OCI-LY7 (cell line): ENCODE results near the gene KRTAP5-3. TPM values are rescaled to one million over a fixed set of nuclear protein-coding genes. Genes with fewer than 3 reads are reported as not detected.

Source experiments
- BruUV-seq: library from RNA; stranded (reverse); fragments of 400-500 nt; replicated peaks from 2 replicates; lab custom pipeline; 2021; lab: Mats Ljungman, UMichigan
- CTCF ChIA-PET: fragments of 300-600 bp; sonication (Branson Sonifier 250); formaldehyde crosslinking; loops from one replicate; lab custom pipeline; 2022; ENCODE audit warnings: antibody characterized with exemption; ENCODE audit not compliant: unreplicated experiment; lab: Charles Lee
- POLR2A ChIA-PET: fragments of 300-600 bp; sonication (Branson Sonifier 250); formaldehyde crosslinking; loops from one replicate; lab custom pipeline; 2022; ENCODE audit warnings: antibody characterized with exemption; lab: Charles Lee
- DNase-seq: peaks from one replicate; pipeline ENCODE4 v3.0.0-alpha.2; 2015; ENCODE audit warnings: low spot score
- H2AFZ ChIP-seq: fragments of 200-600 bp; sonication (generic), shearing (Covaris generic); 2 replicates; pipeline ENCODE4 v1.6.1; 2014; ENCODE audit warnings: mild to moderate bottlenecking, antibody characterized with exemption, low read length, moderate library complexity
- H3K27ac ChIP-seq: fragments of 200-600 bp; sonication (generic); 2 replicates; pipeline ENCODE4 v1.5.1; 2014; ENCODE audit warnings: mixed run types, low read depth, mild to moderate bottlenecking, moderate library complexity, low read length, inconsistent platforms; ENCODE audit not compliant: poor library complexity, severe bottlenecking
- H3K36me3 ChIP-seq: fragments of 200-600 bp; sonication (generic); 2 replicates; pipeline ENCODE4 v1.6.1; 2014; ENCODE audit warnings: mild to moderate bottlenecking, antibody characterized with exemption, low read length, moderate library complexity, mixed read lengths; ENCODE audit not compliant: insufficient read depth
- H3K4me1 ChIP-seq: fragments of 200-600 bp; sonication (generic); 2 replicates; pipeline ENCODE4 v1.5.1; 2014; ENCODE audit warnings: mild to moderate bottlenecking, low read length; ENCODE audit not compliant: insufficient read depth, poor library complexity, severe bottlenecking
- H3K4me2 ChIP-seq: fragments of 200-600 bp; sonication (generic); 2 replicates; pipeline ENCODE4 v1.6.1; 2014; ENCODE audit warnings: mild to moderate bottlenecking, low read length
- H3K4me3 ChIP-seq: fragments of 200-600 bp; sonication (generic); 2 replicates; pipeline ENCODE4 v1.5.1; 2014; ENCODE audit warnings: mild to moderate bottlenecking, low read depth, low read length; ENCODE audit not compliant: poor library complexity, severe bottlenecking
- H3K79me2 ChIP-seq: fragments of 200-600 bp; sonication (generic); 2 replicates; pipeline ENCODE4 v1.6.1; 2016; ENCODE audit warnings: low read depth, mild to moderate bottlenecking, low read length, moderate library complexity, mixed read lengths; ENCODE audit not compliant: insufficient read depth
- H3K9me2 ChIP-seq: fragments of 200-600 bp; sonication (generic); 2 replicates; pipeline ENCODE4 v1.6.1; 2016; ENCODE audit warnings: mild to moderate bottlenecking, low read length, mixed read lengths; ENCODE audit not compliant: insufficient read depth
- H3K9me3 ChIP-seq: fragments of 200-600 bp; sonication (generic); 2 replicates; pipeline ENCODE4 v1.6.1; 2014; ENCODE audit warnings: mild to moderate bottlenecking, mixed run types, low read length, mixed read lengths
- H4K20me1 ChIP-seq: fragments of 200-600 bp; sonication (generic); 2 replicates; pipeline ENCODE4 v1.6.1; 2014; ENCODE audit warnings: mild to moderate bottlenecking, antibody characterized with exemption, low read length, moderate library complexity, mixed read lengths; ENCODE audit not compliant: insufficient read depth
- CTCF ChIP-seq: fragments of 200-600 bp; sonication (generic); conservative IDR thresholded peaks from 2 replicates; pipeline ENCODE4 v1.5.1; 2014; ENCODE audit warnings: mild to moderate bottlenecking, antibody characterized with exemption, low read length, moderate library complexity, mixed read lengths
- EZH2phosphoT487 ChIP-seq: fragments of 200-600 bp; sonication (generic); IDR thresholded peaks from 2 replicates; pipeline ENCODE4 v1.6.1; 2018; ENCODE audit warnings: low read depth, borderline replicate concordance, mild to moderate bottlenecking, mixed run types, antibody characterized with exemption, low read length, moderate library complexity, mixed read lengths
- intact Hi-C: fragments of 100-400 bp; cut with micrococcal nuclease; formaldehyde crosslinking; loops from one replicate; pipeline ENCODE4 v1.10.0; 2022; ENCODE audit not compliant: unreplicated experiment
- total RNA-seq, 2 experiments: library from RNA; depleted of rRNA in 1 of 2; stranded (reverse); fragments of >200 nt in 1 of 2; shearing (Covaris generic) in 1 of 2; gene quantifications; 2 replicates each; pipeline ENCODE4 v1.2.3, GENCODE V29; 2014 to 2022

Gene KRTAP5-3
- total RNA-seq, 2 experiments from 2014 or later, result not detected

DNA sequence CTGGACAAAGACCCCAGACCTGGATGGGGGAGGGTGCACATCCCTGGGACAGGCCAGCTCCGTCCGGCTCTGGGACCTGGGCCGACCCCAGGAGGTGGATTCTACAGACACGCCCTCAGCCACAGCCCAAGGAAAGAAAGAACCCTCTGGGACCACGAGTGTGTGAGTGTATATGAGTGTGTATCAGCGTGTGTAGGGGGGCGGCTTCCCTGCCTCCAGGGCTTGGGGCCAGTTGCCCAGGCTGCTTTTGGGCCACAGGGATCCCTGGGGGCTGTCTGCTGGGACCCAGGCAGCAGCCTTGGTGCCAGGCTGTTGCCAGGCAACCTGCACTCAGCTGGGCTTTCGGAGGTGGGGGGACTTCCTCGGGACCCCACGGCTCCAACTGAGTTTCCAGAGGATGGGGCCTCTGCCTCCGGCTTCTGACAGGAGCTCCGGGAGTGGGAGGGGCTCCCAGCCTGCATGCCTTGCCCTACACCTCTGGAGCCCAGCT, 45.1 kb downstream of the KRTAP5-3 start:
- Histone ChIP-seq H3K4me1 (no peaks in the 10 kb centered on the region), H3K79me2 (no peaks in the 10 kb centered on the region), H3K4me2 (no peak overlapping the region), H3K9me3 (no peaks in the 10 kb centered on the region), H3K9me2 (no peaks in the 10 kb centered on the region), H2AFZ (no peak overlapping the region), H3K4me3 (no peak overlapping the region), H3K27ac (no peak overlapping the region), H4K20me1 (no peaks in the 10 kb centered on the region), H3K36me3 (no peaks in the 10 kb centered on the region)
- no peak for DNase-seq
- intact Hi-C loops, result no loop called here
- ChIA-PET CTCF (interaction anchor here (1.4 kb wide), 1 partner anchor 10 kb away, joined by 3 read pairs; no protein-coding TSS in a partner anchor), POLR2A (no interaction called here)
- TF ChIP-seq CTCF (no peak), EZH2phosphoT487 (no peak)
- no TSS peak for BruUV-seq

DNA sequence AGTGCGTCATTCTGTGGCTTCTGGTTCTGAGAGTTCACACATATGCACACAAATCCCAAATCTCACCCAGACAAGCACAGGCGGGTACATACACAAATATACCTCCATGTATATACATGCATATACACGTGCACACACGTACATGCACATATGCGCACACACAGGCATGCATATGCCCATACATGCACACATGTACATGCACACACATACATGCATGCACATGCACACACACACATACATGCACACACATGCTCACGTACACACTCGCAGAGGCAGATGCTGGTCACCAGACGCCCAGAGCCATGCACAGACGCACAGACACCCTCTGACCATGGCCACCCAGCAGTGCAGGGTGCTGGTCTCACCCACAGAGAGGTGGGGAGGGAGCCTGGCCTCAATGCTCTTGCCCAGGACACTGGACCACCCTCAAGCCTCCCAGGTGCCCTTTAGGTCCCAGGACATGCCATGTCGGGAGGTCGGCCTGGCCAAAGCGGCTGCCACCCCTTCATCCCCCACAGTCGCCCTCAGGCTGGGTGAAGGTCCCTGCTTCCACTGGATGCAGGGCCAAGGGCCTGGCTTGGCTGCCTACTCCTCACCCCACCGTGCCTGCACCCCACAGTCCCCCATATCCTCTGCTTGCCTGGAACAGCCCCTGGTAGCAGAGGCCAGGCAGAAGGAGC, 45.7 kb downstream of the KRTAP5-3 start:
- no TSS peak for BruUV-seq
- DNase-seq, result no peak

More for the DNA sequence above, 45.7 kb downstream of the KRTAP5-3 start:
- Histone ChIP-seq H3K36me3 (no peaks in the 10 kb centered on the region), H2AFZ (no peak overlapping the region), H3K4me3 (no peak overlapping the region), H3K9me2 (no peaks in the 10 kb centered on the region), H3K9me3 (no peaks in the 10 kb centered on the region), H3K27ac (no peak overlapping the region), H3K4me1 (no peaks in the 10 kb centered on the region), H4K20me1 (no peaks in the 10 kb centered on the region), H3K4me2 (no peak overlapping the region), H3K79me2 (no peaks in the 10 kb centered on the region)
- CTCF ChIA-PET, result no interaction called here
- intact Hi-C loops, result no loop called here
- POLR2A ChIA-PET, result no interaction called here
- TF ChIP-seq EZH2phosphoT487, result no peak
- TF ChIP-seq CTCF, result no peak
